ENCODE measurements around the gene QRICH1. TPM values are rescaled to one million over a fixed set of nuclear protein-coding genes. Genes with fewer than 3 reads are reported as not detected.

Gene QRICH1
- total and polyA plus RNA-seq, 2 of the 13 experiments (the other 11 are each of a cell fraction or from before 2014, with no cell fraction given), result 52.6 to 102 TPM

DNA sequence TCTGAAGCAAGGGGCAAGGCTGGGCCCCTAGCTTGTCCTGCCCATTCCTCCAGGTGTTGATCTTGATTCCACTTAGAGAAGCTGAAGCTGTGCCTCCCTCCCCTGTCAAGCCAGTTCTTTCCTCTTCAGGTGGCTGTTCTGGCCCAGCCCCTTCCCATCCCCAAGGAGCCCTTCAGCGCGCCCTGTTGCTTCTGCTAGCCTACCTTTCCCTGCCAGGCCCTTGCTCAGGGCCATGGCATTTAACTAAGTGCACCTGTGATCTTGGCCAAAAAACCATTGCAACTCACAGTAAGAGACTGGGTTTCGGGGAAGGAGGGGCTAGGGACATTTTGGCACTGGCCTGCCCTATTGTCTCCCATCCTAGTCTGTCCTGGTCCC lies 88.6 kb downstream of the QRICH1 start:
- no peak for TF ChIP-seq SMAD1 (CRISPR knock-in tag; IDR thresholded peaks at IDR 0.05; ENCODE audit: borderline replicate concordance, low read depth)
- TF ChIP-seq, protein P1, sequence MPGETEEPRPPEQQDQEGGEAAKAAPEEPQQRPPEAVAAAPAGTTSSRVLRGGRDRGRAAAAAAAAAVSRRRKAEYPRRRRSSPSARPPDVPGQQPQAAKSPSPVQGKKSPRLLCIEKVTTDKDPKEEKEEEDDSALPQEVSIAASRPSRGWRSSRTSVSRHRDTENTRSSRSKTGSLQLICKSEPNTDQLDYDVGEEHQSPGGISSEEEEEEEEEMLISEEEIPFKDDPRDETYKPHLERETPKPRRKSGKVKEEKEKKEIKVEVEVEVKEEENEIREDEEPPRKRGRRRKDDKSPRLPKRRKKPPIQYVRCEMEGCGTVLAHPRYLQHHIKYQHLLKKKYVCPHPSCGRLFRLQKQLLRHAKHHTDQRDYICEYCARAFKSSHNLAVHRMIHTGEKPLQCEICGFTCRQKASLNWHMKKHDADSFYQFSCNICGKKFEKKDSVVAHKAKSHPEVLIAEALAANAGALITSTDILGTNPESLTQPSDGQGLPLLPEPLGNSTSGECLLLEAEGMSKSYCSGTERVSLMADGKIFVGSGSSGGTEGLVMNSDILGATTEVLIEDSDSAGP (CRISPR knock-in tag; IDR thresholded peaks at IDR 0.05; ENCODE audit: borderline replicate concordance), result 0 out of 2 replicates have a peak, but pooled peaks have one; percentile 10
- Histone ChIP-seq H3K9me3 (ENCODE audit: low read length) (no peaks in the 10 kb centered on the region), H3K79me2 (ENCODE audit: insufficient read depth, low read length) (peaks cover 20% of the 10 kb centered on the region), H3K9ac (ENCODE audit: insufficient read depth, low read depth, low read length) (no peak overlapping the region), H3K36me3 (replicated peaks in 1 of 2; ENCODE audit: control insufficient read depth in 1 of 2, insufficient read depth in 2 of 2, low read length in 2 of 2) (no peaks in the 10 kb centered on the region), H2AFZ (ENCODE audit: low read length) (no peak overlapping the region), H3K4me2 (ENCODE audit: low read depth, low read length) (peak overlapping the region; percentile 57; the same call in 1 of the 2 replicates), H4K20me1 (ENCODE audit: insufficient read depth, low read length) (peaks cover 8% of the 10 kb centered on the region), H3K27me3 (ENCODE audit: control insufficient read depth in 1 of 2, insufficient read depth in 2 of 2, low read length in 2 of 2) (no peaks in the 10 kb centered on the region), H3K4me3 (replicated peaks in 1 of 3; ENCODE audit: insufficient read depth in 1 of 3, low read depth in 2 of 3, low read length in 3 of 3) (peak overlapping the region in 1 of 3 experiments; percentile 32; a peak in 1 of 6 replicates), H3K4me1 (ENCODE audit: insufficient read depth, low read length) (peaks cover 75% of the 10 kb centered on the region), H3K27ac (ENCODE audit: extremely low read length, insufficient read depth, low read length) (no peak overlapping the region)
- ChIA-PET CTCF (ENCODE audit: low intra/inter-chr PET ratio, low total read pairs) (no interaction called here), POLR2A (interaction anchor here (0.7 to 12.8 kb wide), 3 partner anchors 17 to 88 kb away, joined by 3 to 280 read pairs (median 42); partner anchors contain the start of genes DALRD3, NDUFAF3 and QRICH1)
- ATAC-seq (no peak), DNase-seq (ENCODE audit: low spot score) (no peak), FAIRE-seq (no peak)
- BruUV-seq (replicated peaks), result no TSS peak
- intact Hi-C loops (cut with micrococcal nuclease; ENCODE audit: unreplicated experiment), result no loop called here
- in situ Hi-C loops (cut with HindIII; ENCODE audit: extremely low pct_ligation_motif_present, low pct_unique_long_range_greater_than_20kb), result no loop called here
- WGBS (ENCODE audit: low lambda C conversion rate), result 96% methylated on average over 3 of the region's 3 CpGs

DNA sequence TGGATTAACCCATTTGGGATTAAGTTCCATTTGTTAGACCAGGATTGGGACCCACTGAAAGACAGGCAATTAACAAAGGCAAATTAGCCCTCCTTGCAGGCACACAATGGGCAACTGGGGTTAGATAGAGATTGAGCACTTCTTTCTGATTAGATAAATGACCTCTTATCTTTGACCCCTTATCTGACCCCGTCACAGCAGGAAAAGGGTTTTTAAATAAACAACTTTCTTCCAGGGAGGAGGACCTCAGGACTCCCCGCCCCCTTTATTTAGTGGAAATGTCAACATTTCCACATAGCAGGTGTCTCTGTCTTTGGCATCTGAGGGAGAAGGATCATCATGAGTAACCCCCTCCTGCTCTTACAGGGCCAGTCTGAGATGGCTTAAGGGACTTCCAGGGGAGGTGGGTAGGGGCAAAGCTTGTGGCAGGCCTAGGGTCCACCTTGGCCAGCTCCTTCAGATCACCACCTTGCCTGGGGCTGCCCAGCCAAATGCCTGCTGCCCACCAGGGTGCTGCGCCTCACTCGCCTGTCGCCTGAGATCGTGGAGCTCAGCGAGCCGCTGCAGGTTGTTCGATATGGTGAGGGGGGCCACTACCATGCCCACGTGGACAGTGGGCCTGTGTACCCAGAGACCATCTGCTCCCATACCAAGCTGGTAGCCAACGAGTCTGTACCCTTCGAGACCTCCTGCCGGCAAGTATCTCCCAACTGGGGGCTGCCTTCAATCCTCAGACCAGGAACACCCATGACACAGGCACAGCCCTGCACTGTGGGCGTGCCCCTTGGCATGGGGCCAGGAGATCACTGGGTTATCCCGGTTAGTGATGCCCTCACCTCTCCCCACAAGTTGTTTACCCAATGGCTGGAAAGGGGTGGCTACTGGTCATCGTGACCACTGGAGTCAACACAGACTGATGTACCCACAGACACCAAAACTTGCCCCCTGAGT lies 89.2 kb downstream of the QRICH1 start:
- no peaks in the 10 kb centered on the region for H3K36me3 ChIP-seq (replicated peaks in 1 of 2; ENCODE audit: control insufficient read depth in 1 of 2, insufficient read depth in 2 of 2, low read length in 2 of 2)
- peak overlapping the region; percentile 57; the same call in 1 of the 2 replicates for H3K4me2 ChIP-seq (ENCODE audit: low read depth, low read length)
- FAIRE-seq (peak; percentile 8), DNase-seq (ENCODE audit: low spot score) (peak; percentile 48), ATAC-seq (no peak)
- H3K27me3 ChIP-seq (ENCODE audit: control insufficient read depth in 1 of 2, insufficient read depth in 2 of 2, low read length in 2 of 2), result no peaks in the 10 kb centered on the region
- no TSS peak for BruUV-seq (replicated peaks)
- intact Hi-C loops (cut with micrococcal nuclease; ENCODE audit: unreplicated experiment), result no loop called here
- H3K9ac ChIP-seq (ENCODE audit: insufficient read depth, low read depth, low read length), result no peak overlapping the region
- peaks cover 18% of the 10 kb centered on the region for H3K79me2 ChIP-seq (ENCODE audit: insufficient read depth, low read length)
- H3K27ac ChIP-seq (ENCODE audit: extremely low read length, insufficient read depth, low read length), result no peak overlapping the region
- CTCF ChIA-PET (ENCODE audit: low intra/inter-chr PET ratio, low total read pairs), result no interaction called here
- WGBS (ENCODE audit: low lambda C conversion rate), result 3% methylated on average over 5 of the region's 16 CpGs
- POLR2A ChIA-PET, result interaction anchor here (0.7 to 12.8 kb wide), 3 partner anchors 17 to 89 kb away, joined by 3 to 280 read pairs (median 42); partner anchors contain the start of genes DALRD3, NDUFAF3 and QRICH1
- peaks cover 81% of the 10 kb centered on the region for H3K4me1 ChIP-seq (ENCODE audit: insufficient read depth, low read length)
- H3K9me3 ChIP-seq (ENCODE audit: low read length), result no peaks in the 10 kb centered on the region
- H2AFZ ChIP-seq (ENCODE audit: low read length), result no peak overlapping the region
- H3K4me3 ChIP-seq (replicated peaks in 1 of 3; ENCODE audit: insufficient read depth in 1 of 3, low read depth in 2 of 3, low read length in 3 of 3), result peak overlapping the region in 1 of 3 experiments; percentile 32; a peak in 1 of 6 replicates
- peaks cover 8% of the 10 kb centered on the region for H4K20me1 ChIP-seq (ENCODE audit: insufficient read depth, low read length)
- in situ Hi-C loops (cut with HindIII; ENCODE audit: extremely low pct_ligation_motif_present, low pct_unique_long_range_greater_than_20kb), result no loop called here
- TF ChIP-seq ZNF33B (CRISPR knock-in tag; IDR thresholded peaks at IDR 0.05), result no peak
- TF ChIP-seq AGO2 (optimal IDR thresholded peaks at IDR 0.05; ENCODE audit: low read depth, low read length), result no peak
- TF ChIP-seq ADNP (CRISPR knock-in tag; IDR thresholded peaks at IDR 0.05), result no peak
- no peak for TF ChIP-seq MTA3 (CRISPR knock-in tag; IDR thresholded peaks at IDR 0.05)
- no peak for TF ChIP-seq ZBTB3 (CRISPR knock-in tag; IDR thresholded peaks at IDR 0.05; ENCODE audit: borderline replicate concordance, low read depth)
- no peak for TF ChIP-seq ZIK1 (CRISPR knock-in tag; IDR thresholded peaks at IDR 0.05; ENCODE audit: borderline replicate concordance, low read depth)
- TF ChIP-seq ZNF160 (CRISPR knock-in tag; IDR thresholded peaks at IDR 0.05), result no peak
- no peak for TF ChIP-seq NKX3-1 (CRISPR knock-in tag; IDR thresholded peaks at IDR 0.05)
- no peak for TF ChIP-seq ZNF432 (CRISPR knock-in tag; IDR thresholded peaks at IDR 0.05; ENCODE audit: borderline replicate concordance)
- TF ChIP-seq, protein P2, sequence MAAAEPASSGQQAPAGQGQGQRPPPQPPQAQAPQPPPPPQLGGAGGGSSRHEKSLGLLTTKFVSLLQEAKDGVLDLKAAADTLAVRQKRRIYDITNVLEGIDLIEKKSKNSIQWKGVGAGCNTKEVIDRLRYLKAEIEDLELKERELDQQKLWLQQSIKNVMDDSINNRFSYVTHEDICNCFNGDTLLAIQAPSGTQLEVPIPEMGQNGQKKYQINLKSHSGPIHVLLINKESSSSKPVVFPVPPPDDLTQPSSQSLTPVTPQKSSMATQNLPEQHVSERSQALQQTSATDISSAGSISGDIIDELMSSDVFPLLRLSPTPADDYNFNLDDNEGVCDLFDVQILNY (CRISPR knock-in tag; conservative IDR thresholded peaks at IDR 0.05), result no peak
- TF ChIP-seq ZSCAN31 (CRISPR knock-in tag; IDR thresholded peaks at IDR 0.05; ENCODE audit: low read depth), result no peak
- TF ChIP-seq, protein P3, sequence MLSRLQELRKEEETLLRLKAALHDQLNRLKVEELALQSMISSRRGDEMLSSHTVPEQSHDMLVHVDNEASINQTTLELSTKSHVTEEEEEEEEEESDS (CRISPR knock-in tag; IDR thresholded peaks at IDR 0.05; ENCODE audit: borderline replicate concordance), result no peak

Measured in HepG2 (cell line).